Skeletal muscle tissue (tissue), 4 donors: ENCODE data around the gene RNF31. TPM values are rescaled to one million over a fixed set of nuclear protein-coding genes. Genes with fewer than 3 reads are reported as not detected.

ENCODE experiments used
- H3K27ac ChIP-seq: one replicate; pipeline ENCODE4 v1.7.0; 2013; ENCODE audit warnings: mild to moderate bottlenecking, low read depth, low read length, inconsistent platforms
- H3K27me3 ChIP-seq, 3 donors: one replicate each; pipeline ENCODE4 v1.7.0; 2013; ENCODE audit warnings: low read length in 3 of 3; ENCODE audit not compliant: control insufficient read depth in 3 of 3, insufficient read depth in 3 of 3
- H3K36me3 ChIP-seq, 3 donors: one replicate each; pipeline ENCODE4 v1.7.0; 2013; ENCODE audit warnings: low read length in 3 of 3; ENCODE audit not compliant: control insufficient read depth in 3 of 3, insufficient read depth in 3 of 3
- H3K4me1 ChIP-seq, 3 donors: one replicate each; pipeline ENCODE4 v1.7.0; 2013; ENCODE audit warnings: low read length in 3 of 3, mild to moderate bottlenecking in 3 of 3; ENCODE audit not compliant: control insufficient read depth in 3 of 3, insufficient read depth in 3 of 3
- H3K4me3 ChIP-seq, 3 donors: one replicate each; pipeline ENCODE4 v1.7.0; 2013; ENCODE audit warnings: low read length in 3 of 3
- H3K9ac ChIP-seq, 3 donors: one replicate each; pipeline ENCODE4 v1.7.0; 2013; ENCODE audit warnings: low read length in 3 of 3, mild to moderate bottlenecking in 3 of 3, moderate library complexity in 2 of 3, low read depth in 1 of 3
- H3K9me3 ChIP-seq, 3 donors: one replicate each; pipeline ENCODE4 v1.7.0; 2013; ENCODE audit warnings: low read length in 3 of 3; ENCODE audit not compliant: control insufficient read depth in 3 of 3
- total RNA-seq: library from RNA; depleted of rRNA; stranded (reverse); fragments of >200 nt; gene quantifications from one replicate; pipeline ENCODE4 v1.2.3, GENCODE V29; 2014
- donor health status: Osteomylitis.

The RNF31 gene
- total RNA-seq, 1 donor from 2014 or later = 33.4 TPM

GRCh38 chr14:24171422-24172260, 24.3 kb downstream of the RNF31 start, which contains the start of gene REC8:
Gene REC8 (plus strand): TSS chr14:24172080. CDS start chr14:24172553, 473 bp downstream.
- H3K4me1 ChIP-seq = peaks cover 9 to 14% (median 12%) of the 10 kb centered on the region in 3 donors
- peak within 1 kb of the TSS; percentile 1 to 60 (median 54) for H3K4me3 ChIP-seq
- peaks cover 6 to 13% (median 10%) of the 10 kb centered on the region in 3 donors for H3K36me3 ChIP-seq
- H3K9me3 ChIP-seq = no peaks in the 10 kb centered on the region
- H3K27ac ChIP-seq = no peak within 1 kb of the TSS
- H3K27me3 ChIP-seq = peaks cover 0 to 31% (median 27%) of the 10 kb centered on the region in 3 donors
- H3K9ac ChIP-seq = no peak within 1 kb of the TSS

GRCh38 chr14:24172261-24172860, 25.1 kb downstream of the RNF31 start:
- no peaks in the 10 kb centered on the region for H3K9me3 ChIP-seq
- peak overlapping the region in 2 of 3 donors; percentile 1 to 54 for H3K4me3 ChIP-seq
- H3K4me1 ChIP-seq = peaks cover 9 to 14% (median 12%) of the 10 kb centered on the region in 3 donors
- H3K27ac ChIP-seq = no peak overlapping the region
- H3K36me3 ChIP-seq = peaks cover 7 to 9% (median 8%) of the 10 kb centered on the region in 3 donors
- H3K27me3 ChIP-seq = peaks cover 0 to 31% (median 27%) of the 10 kb centered on the region in 3 donors
- no peak overlapping the region for H3K9ac ChIP-seq

- no peak overlapping the region for H3K27ac ChIP-seq
- H3K9me3 ChIP-seq = no peaks in the 10 kb centered on the region
- peaks cover 9 to 14% (median 12%) of the 10 kb centered on the region in 3 donors for H3K4me1 ChIP-seq
- peaks cover 3 to 6% (median 4%) of the 10 kb centered on the region in 3 donors for H3K36me3 ChIP-seq
- H3K9ac ChIP-seq = no peak overlapping the region
- no peak overlapping the region for H3K4me3 ChIP-seq
- H3K27me3 ChIP-seq = peaks cover 0 to 31% (median 27%) of the 10 kb centered on the region in 3 donors
Measured at GRCh38 chr14:24172871-24173281, 25.6 kb downstream of the RNF31 start.

- Histone ChIP-seq H3K36me3 (peaks cover 28 to 33% (median 31%) of the 10 kb centered on the region in 3 donors), H3K27me3 (peaks cover 0 to 18% (median 17%) of the 10 kb centered on the region in 3 donors)
Measured at GRCh38 chr14:24176599-24176998, 29.3 kb downstream of the RNF31 start.

GRCh38 chr14:24177041-24177825, 29.9 kb downstream of the RNF31 start:
- Histone ChIP-seq H3K27ac (no peak overlapping the region), H3K9me3 (no peaks in the 10 kb centered on the region), H3K27me3 (peaks cover 0 to 12% (median 12%) of the 10 kb centered on the region in 3 donors)

More at GRCh38 chr14:24176599-24176998, 29.3 kb downstream of the RNF31 start:
- peaks cover 27 to 32% (median 28%) of the 10 kb centered on the region in 3 donors for H3K4me1 ChIP-seq
- H3K4me3 ChIP-seq = no peak overlapping the region
- no peak overlapping the region for H3K9ac ChIP-seq
- H3K27ac ChIP-seq = no peak overlapping the region
- no peaks in the 10 kb centered on the region for H3K9me3 ChIP-seq

GRCh38 chr14:24177891-24178290, 30.6 kb downstream of the RNF31 start:
- peaks cover 0 to 6% (median 6%) of the 10 kb centered on the region in 3 donors for H3K27me3 ChIP-seq
- no peak overlapping the region for H3K4me3 ChIP-seq
- H3K4me1 ChIP-seq = peaks cover 19 to 23% (median 22%) of the 10 kb centered on the region in 3 donors
- H3K27ac ChIP-seq = no peak overlapping the region
- no peak overlapping the region for H3K9ac ChIP-seq
- H3K36me3 ChIP-seq = peaks cover 40 to 44% (median 42%) of the 10 kb centered on the region in 3 donors
- H3K9me3 ChIP-seq = no peaks in the 10 kb centered on the region

More at GRCh38 chr14:24177041-24177825, 29.9 kb downstream of the RNF31 start:
- H3K4me3 ChIP-seq = no peak overlapping the region
- H3K36me3 ChIP-seq = peaks cover 33 to 40% (median 38%) of the 10 kb centered on the region in 3 donors
- peaks cover 22 to 26% (median 24%) of the 10 kb centered on the region in 3 donors for H3K4me1 ChIP-seq
- H3K9ac ChIP-seq = no peak overlapping the region

GRCh38 chr14:24178399-24179178, 31.3 kb downstream of the RNF31 start:
- Histone ChIP-seq H3K4me1 (peaks cover 15 to 22% (median 21%) of the 10 kb centered on the region in 3 donors), H3K27me3 (no peaks in the 10 kb centered on the region), H3K27ac (no peak overlapping the region), H3K9me3 (no peaks in the 10 kb centered on the region), H3K9ac (no peak overlapping the region), H3K36me3 (peaks cover 46 to 47% (median 46%) of the 10 kb centered on the region in 3 donors), H3K4me3 (no peak overlapping the region)

- no peaks in the 10 kb centered on the region for H3K9me3 ChIP-seq
- peak overlapping the region; percentile 59 for H3K27ac ChIP-seq
- peak overlapping the region in 2 of 3 donors; percentile 22 to 72 for H3K9ac ChIP-seq
- H3K36me3 ChIP-seq = peaks cover 53 to 55% (median 54%) of the 10 kb centered on the region in 3 donors
- H3K4me1 ChIP-seq = peaks cover 15 to 22% (median 21%) of the 10 kb centered on the region in 3 donors
- H3K4me3 ChIP-seq = no peak overlapping the region
- no peaks in the 10 kb centered on the region for H3K27me3 ChIP-seq
Measured at GRCh38 chr14:24179294-24179960, 32.1 kb downstream of the RNF31 start.
